Stimulated activated CD4-positive, alpha-beta T cell treated with anti-CD3 and anti-CD28 coated beads, TNF-alpha, amount 100 ng/mL, for 1 hour (primary cell): Measurements from ENCODE around the gene SLC25A2.
A peak's percentile ranks its signal among the peaks of the same experiment; 100 is the strongest.
"Not testable (repeated sequence)": the region's sequence is repeated elsewhere in the genome, so short reads cannot be mapped to it uniquely, and the experiment has no call there.

Experiments used
- DNase-seq, 3 donors: peaks; one replicate each; pipeline ENCODE4 v3.0.0-alpha.2; 2020; ENCODE audit warnings: low read depth in 3 of 3, low spot score in 1 of 3

The SLC25A2 gene

DNA sequence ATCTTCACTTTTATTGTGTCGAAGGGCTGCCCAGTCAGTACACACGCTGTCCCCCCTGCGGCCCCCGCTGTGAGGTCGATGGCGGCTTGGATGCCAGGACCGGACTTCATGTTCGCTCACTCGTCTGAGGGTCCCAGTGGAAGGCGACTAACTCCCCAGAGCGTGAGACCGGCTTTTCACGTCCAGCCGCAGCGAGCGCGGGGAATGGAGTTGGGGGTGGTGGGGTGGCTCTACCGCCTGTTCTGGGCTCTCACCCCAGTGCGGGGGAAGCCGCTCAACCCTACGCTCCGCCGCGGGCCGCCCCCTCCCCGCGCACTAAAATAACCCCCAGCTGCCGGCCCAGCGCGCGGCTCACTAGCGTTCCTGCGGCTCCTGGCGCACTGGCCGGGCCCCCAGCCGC is at the start of gene SLC25A2:
TSS of gene SLC25A2 (minus strand) at position 294 of the 400 bp plus-strand sequence. CDS start at position 110, 184 bp downstream.
- no peak for DNase-seq

- no peak for DNase-seq
These were observed 47.7 kb upstream of the SLC25A2 start for GRCh38 chr5:141351591-141351990.

DNA sequence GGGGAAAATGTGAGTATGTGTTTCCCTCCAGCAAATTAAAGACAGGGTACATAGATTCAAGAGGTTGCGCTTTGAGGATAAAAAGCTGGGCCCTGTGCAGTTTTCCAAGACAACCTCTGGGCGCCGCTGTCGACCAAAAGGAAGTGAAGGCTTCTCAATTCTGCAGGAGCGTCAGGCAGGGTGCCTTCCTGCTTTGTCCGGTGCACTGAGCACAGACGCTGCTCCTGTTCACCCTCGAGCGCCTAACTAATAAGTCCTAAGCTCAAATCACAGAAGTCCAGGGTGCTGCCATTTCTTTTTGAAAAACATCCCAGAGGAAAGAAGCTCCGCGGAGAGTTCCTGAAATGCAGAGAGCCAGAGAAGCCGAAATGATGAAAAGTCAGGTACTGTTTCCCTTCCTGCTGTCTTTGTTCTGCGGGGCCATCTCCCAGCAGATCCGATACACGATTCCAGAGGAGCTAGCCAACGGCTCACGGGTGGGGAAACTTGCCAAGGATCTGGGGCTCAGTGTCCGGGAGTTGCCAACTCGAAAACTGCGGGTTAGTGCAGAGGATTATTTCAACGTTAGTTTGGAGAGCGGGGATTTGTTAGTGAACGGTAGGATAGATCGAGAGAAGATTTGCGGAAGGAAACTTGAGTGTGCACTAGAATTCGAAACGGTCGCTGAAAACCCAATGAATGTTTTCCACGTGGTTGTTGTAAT is 46.2 kb upstream of the SLC25A2 start, which contains the start of gene PCDHGB1:
TSS of gene PCDHGB1 (plus strand) at position 183 of the 703 bp plus-strand sequence. CDS start at position 345, 162 bp downstream.
- no peak for DNase-seq

GRCh38 chr5:141346017-141346416 is 42.2 kb upstream of the SLC25A2 start:
- DNase-seq, result not testable (repeated sequence)

DNA sequence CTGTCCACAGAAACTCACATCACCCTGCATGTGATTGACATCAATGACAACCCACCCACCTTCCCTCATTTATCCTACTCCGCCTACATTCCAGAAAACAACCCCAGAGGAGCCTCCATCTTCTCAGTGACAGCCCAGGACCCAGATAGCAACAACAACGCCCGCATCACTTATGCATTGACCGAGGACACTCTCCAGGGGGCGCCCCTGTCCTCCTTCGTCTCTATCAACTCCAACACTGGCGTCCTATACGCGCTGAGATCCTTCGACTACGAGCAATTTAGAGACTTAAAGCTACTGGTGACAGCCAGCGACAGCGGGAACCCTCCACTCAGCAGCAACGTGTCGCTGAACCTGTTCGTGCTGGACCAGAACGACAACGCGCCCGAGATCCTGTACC is 41.5 kb upstream of the SLC25A2 start:
- DNase-seq, result no peak

GRCh38 chr5:141343953-141344463 is 40.2 kb upstream of the SLC25A2 start:
- no peak for DNase-seq

GRCh38 chr5:141343242-141343952 is 39.5 kb upstream of the SLC25A2 start, which contains the start of gene PCDHGA3:
PCDHGA3 (plus strand) TSS chr5:141343829; CDS start chr5:141344034, 205 bp downstream.
- no peak for DNase-seq

- no peak for DNase-seq
These were observed 38.9 kb upstream of the SLC25A2 start for GRCh38 chr5:141342773-141343172.

- DNase-seq, result not testable (repeated sequence)
These were observed 37.0 kb upstream of the SLC25A2 start for GRCh38 chr5:141340781-141341354.

GRCh38 chr5:141338538-141339306 is 34.9 kb upstream of the SLC25A2 start, which contains the start of gene PCDHGA2:
PCDHGA2 (plus strand) TSS chr5:141338760.
- DNase-seq, result no peak

- DNase-seq, result not testable (repeated sequence)
These were observed 28.7 kb upstream of the SLC25A2 start for GRCh38 chr5:141332571-141332970.

DNA sequence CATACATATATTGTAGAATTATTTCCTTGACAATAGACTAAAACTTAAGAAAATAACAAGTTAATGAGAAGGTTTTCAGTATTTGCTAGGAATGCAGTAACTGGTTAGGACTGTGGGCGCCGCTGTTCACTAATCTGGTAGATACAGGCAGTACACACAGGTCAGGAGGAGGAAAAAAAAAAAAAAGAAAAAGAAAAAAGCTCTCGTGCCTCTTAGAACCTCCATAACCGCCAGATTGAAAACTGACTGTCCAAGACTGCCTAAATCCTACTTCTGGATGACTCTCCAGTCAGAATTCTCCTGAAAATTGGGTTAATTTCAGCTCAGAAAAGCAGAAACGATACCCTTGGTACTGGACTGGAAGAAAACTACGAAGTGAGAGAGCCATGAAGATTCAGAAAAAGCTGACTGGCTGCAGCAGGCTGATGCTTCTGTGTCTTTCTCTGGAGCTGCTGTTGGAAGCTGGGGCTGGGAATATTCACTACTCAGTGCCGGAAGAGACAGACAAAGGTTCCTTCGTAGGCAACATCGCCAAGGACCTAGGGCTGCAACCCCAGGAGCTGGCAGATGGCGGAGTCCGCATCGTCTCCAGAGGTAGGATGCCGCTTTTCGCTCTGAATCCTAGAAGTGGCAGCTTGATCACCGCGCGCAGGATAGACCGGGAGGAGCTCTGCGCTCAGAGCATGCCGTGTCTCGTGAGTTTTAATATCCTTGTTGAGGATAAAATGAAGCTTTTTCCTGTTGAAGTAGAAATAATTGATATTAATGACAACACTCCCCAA is 26.6 kb upstream of the SLC25A2 start, which contains the start of gene PCDHGA1:
TSS of gene PCDHGA1 (plus strand) at position 216 of the 782 bp plus-strand sequence.
- no peak for DNase-seq

DNA sequence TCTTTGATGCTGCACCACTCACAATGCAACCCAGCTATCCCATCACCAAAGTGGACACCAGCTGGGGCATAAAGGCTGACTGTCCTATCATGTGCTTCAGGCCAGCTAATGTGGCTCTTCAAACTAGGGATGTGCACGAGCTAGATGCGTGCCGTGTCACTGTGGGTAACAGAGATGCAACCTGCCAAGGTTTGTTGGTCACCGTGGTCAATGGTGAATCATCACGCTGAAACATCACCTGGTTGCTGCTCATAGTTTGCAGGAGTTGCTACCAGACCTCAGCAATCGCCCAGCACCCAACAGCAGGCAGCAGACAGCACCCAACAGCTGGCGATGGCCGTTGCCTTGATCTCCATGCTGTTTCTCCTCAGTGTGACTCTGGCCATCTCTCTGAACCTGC is 24.4 kb upstream of the SLC25A2 start:
- no peak for DNase-seq

GRCh38 chr5:141326088-141326854 is 22.4 kb upstream of the SLC25A2 start:
- peak; percentile 29 to 48 (median 39) for DNase-seq

DNA sequence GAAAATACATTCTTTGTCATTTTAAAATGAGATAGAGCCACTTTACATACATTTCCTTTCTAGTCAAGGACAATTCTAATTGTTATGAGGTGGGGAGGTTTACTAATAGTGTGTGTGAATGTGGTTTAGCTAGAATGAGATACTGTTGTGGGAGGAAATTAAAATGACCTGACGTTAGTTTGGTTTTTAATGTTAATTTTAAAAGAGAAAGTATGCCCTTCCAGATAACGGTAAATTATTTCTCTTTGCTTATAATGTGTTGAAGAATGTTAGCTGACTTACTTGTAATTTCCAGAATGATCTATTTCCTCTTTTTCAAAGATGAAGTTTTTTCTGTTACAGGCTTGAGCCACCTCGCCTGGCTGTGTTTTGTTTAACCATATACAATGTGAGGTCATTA is 18.4 kb upstream of the SLC25A2 start:
- no peak for DNase-seq

DNA sequence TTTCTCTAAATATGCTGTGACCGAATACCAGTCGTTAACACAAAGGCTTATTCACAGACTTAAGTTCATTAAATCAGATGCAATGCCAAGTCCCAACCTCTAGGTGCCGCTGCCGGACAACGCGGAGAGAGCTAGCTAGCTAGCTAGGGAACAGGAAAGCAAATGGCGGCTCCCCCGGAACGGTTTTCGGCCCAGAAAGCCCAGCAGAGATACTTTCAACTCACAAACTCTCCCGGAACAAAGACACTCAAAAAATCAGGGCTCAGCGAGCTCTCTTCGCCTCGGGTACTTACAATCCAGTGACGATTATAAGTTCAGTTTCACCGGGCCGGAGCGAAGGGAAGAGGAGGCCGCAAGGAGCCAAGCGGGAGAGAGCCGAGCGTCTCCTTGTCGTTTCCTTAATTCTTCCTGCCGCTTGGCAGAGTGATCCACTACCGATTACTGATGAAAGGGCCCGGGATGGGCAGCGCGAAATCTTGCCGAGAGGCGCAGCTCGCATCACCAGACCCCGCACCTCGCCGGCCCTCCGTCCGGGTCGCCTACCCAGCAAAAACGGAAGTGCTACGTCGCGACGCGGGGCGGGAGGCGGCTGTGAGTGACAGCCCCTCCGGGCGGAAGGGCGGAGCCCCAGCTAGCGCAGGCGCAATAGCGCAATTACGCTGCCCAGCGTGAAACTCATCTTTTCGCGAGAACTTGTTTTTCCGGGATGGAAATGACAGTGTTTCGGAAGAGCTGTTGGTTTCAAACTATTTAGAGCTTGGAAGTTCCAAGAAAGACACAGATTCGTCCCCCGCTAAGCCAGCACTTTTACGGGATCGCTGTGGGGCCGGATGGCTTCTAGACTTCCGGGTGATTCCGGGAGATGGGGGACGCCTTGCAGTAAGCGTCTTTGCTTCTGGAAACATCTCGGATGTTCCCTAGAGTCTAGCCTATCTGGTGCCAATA is 16.6 kb upstream of the SLC25A2 start, which contains the start of gene TAF7:
TSS of gene TAF7 (minus strand) at position 560 of the 945 bp plus-strand sequence. CDS start 740 bp downstream, outside the sequence.
- peak; percentile 78 to 87 (median 82) for DNase-seq

- DNase-seq, result no peak
These were observed 15.8 kb upstream of the SLC25A2 start for GRCh38 chr5:141319699-141320098.

DNA sequence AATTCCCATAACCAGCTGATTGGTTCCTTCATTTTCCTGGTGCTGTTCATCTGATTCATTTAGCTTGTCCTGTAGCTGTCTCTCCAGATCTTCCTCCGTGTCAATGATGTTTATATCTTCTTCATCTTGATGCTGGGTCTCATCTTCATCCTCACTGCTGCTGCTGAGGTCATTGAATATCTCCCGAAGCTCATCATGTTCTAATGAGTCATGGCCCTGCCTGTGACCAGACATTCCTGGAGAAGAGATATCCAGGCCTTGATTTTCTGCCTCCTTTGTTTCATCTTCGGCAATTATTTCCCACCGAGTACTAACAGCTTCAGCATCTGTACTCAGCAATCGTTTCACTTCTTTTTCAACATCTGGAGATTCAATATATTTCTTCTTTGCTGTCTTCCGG is 15.4 kb upstream of the SLC25A2 start:
- no peak for DNase-seq
